GM23338 (cell line): Measurements from ENCODE around the gene MTHFR. TPM values are rescaled to one million over a fixed set of nuclear protein-coding genes. Genes with fewer than 3 reads are reported as not detected.

Source experiments
- ATAC-seq: fragments of 200-7000 bp; cut with Tn5 transposase; 3 replicates; pipeline ENCODE4 v1.9.1; 2020
- DNase-seq: peaks from one replicate; pipeline ENCODE4 v3.0.0-alpha.2; 2015; ENCODE audit warnings: low spot score
- H2AFZ ChIP-seq: fragments of 200-600 bp; sonication (generic); 2 replicates; pipeline ENCODE4 v1.8.0; 2016; ENCODE audit warnings: antibody characterized with exemption, mild to moderate bottlenecking, moderate library complexity
- H3F3A ChIP-seq: fragments of 200-600 bp; sonication (generic); replicated peaks from 2 replicates; pipeline ENCODE4 v1.8.0; 2017; ENCODE audit warnings: antibody characterized with exemption, mixed run types, low read depth
- H3K27ac ChIP-seq: fragments of 200-600 bp; sonication (generic); 2 replicates; pipeline ENCODE4 v1.6.1; 2016; ENCODE audit warnings: low read depth
- H3K27me3 ChIP-seq: fragments of 200-600 bp; sonication (generic); 2 replicates; pipeline ENCODE4 v1.8.0; 2016; ENCODE audit warnings: mild to moderate bottlenecking, mixed run types, moderate library complexity; ENCODE audit not compliant: insufficient read depth
- H3K36me3 ChIP-seq: fragments of 200-600 bp; sonication (generic); 2 replicates; pipeline ENCODE4 v1.8.0; 2016; ENCODE audit warnings: mild to moderate bottlenecking; ENCODE audit not compliant: insufficient read depth
- H3K4me1 ChIP-seq: fragments of 200-600 bp; sonication (generic); 2 replicates; pipeline ENCODE4 v1.8.0; 2016; ENCODE audit warnings: mild to moderate bottlenecking, moderate library complexity; ENCODE audit not compliant: insufficient read depth
- H3K4me2 ChIP-seq: fragments of 200-600 bp; sonication (generic); 2 replicates; pipeline ENCODE4 v1.7.1; 2017; ENCODE audit warnings: mixed run types
- H3K4me3 ChIP-seq: fragments of 200-600 bp; sonication (generic); 2 replicates; pipeline ENCODE4 v1.6.1; 2016; ENCODE audit warnings: mixed run types
- H3K79me2 ChIP-seq: fragments of 200-600 bp; sonication (generic); replicated peaks from 2 replicates; pipeline ENCODE4 v1.8.0; 2017; ENCODE audit warnings: mild to moderate bottlenecking; ENCODE audit not compliant: insufficient read depth
- H3K9me2 ChIP-seq: fragments of 200-600 bp; sonication (generic); 2 replicates; pipeline ENCODE4 v1.8.0; 2017; ENCODE audit not compliant: insufficient read depth
- H4K20me1 ChIP-seq: fragments of 200-600 bp; sonication (generic); replicated peaks from 2 replicates; pipeline ENCODE4 v1.8.0; 2017; ENCODE audit warnings: mild to moderate bottlenecking; ENCODE audit not compliant: insufficient read depth
- H3K27ac Mint-ChIP-seq: 2 replicates; pipeline ENCODE4 v1.8.0; 2020; ENCODE audit warnings: inconsistent platforms, mild to moderate bottlenecking, moderate library complexity, mixed read lengths
- H3K27me3 Mint-ChIP-seq: 3 replicates; pipeline ENCODE4 v1.8.0; 2022; ENCODE audit warnings: low read depth, mild to moderate bottlenecking, moderate library complexity, mixed read lengths, inconsistent platforms; ENCODE audit not compliant: insufficient read depth, poor library complexity
- H3K36me3 Mint-ChIP-seq: 3 replicates; pipeline ENCODE4 v1.8.0; 2021; ENCODE audit warnings: low read depth, mild to moderate bottlenecking, inconsistent platforms, moderate library complexity, mixed read lengths
- H3K4me1 Mint-ChIP-seq: 3 replicates; pipeline ENCODE4 v1.8.0; 2020; ENCODE audit warnings: mild to moderate bottlenecking, inconsistent platforms, mixed read lengths
- H3K4me3 Mint-ChIP-seq: 3 replicates; pipeline ENCODE4 v1.8.0; 2021; ENCODE audit warnings: moderate library complexity, mild to moderate bottlenecking, inconsistent platforms, mixed read lengths
- H3K9me3 Mint-ChIP-seq: 3 replicates; pipeline ENCODE4 v1.8.0; 2020; ENCODE audit warnings: moderate library complexity, mild to moderate bottlenecking, inconsistent platforms, mixed read lengths
- CREB1 ChIP-seq: fragments of 250-450 bp; sonication (Bioruptor Pico); IDR thresholded peaks from 2 replicates; pipeline ENCODE4 v1.5.0; 2020; ENCODE audit warnings: low read depth, mild to moderate bottlenecking, moderate library complexity
- EZH2 ChIP-seq: fragments of 200-600 bp; sonication (generic); IDR thresholded peaks from one replicate; pipeline ENCODE4 v1.8.0; 2017; ENCODE audit warnings: antibody characterized with exemption, mild to moderate bottlenecking, low read depth; ENCODE audit not compliant: unreplicated experiment
- EZH2phosphoT487 ChIP-seq: fragments of 200-600 bp; sonication (generic); IDR thresholded peaks from one replicate; pipeline ENCODE4 v1.8.1; 2018; ENCODE audit warnings: antibody characterized with exemption; ENCODE audit not compliant: unreplicated experiment
- JUNB ChIP-seq: IDR thresholded peaks from one replicate; pipeline ENCODE4 v1.6.1; 2016; ENCODE audit warnings: antibody characterized with exemption; ENCODE audit not compliant: unreplicated experiment
- NANOG ChIP-seq: IDR thresholded peaks from 2 replicates; pipeline ENCODE4 v1.6.1; 2016; ENCODE audit warnings: antibody characterized with exemption, borderline replicate concordance
- POLR2AphosphoS5 ChIP-seq: IDR thresholded peaks from 2 replicates; pipeline ENCODE4 v1.6.1; 2016; ENCODE audit warnings: antibody characterized with exemption, low read depth
- STAT1 ChIP-seq: IDR thresholded peaks from one replicate; pipeline ENCODE4 v1.6.1; 2016; ENCODE audit warnings: antibody characterized with exemption; ENCODE audit not compliant: unreplicated experiment
- ZNF114 ChIP-seq: fragments of 250-450 bp; sonication (Bioruptor Pico); IDR thresholded peaks from 2 replicates; pipeline ENCODE4 v1.5.0; 2020; ENCODE audit warnings: mild to moderate bottlenecking, moderate library complexity
- ZNF331 ChIP-seq: fragments of 250-450 bp; sonication (Bioruptor Pico); IDR thresholded peaks from 2 replicates; pipeline ENCODE4 v1.5.0; 2020; ENCODE audit warnings: low read depth, mild to moderate bottlenecking, moderate library complexity
- polyA plus RNA-seq: library from polyadenylated mRNA; unstranded; fragments of >200 nt; fragmentation: Nextera tagmentation; extraction: Ambion mirVana; gene quantifications from 2 replicates; pipeline ENCODE4 v1.2.1, GENCODE V29; 2016
- total RNA-seq: library from RNA; depleted of rRNA; stranded (reverse); fragments of >200 nt; shearing (Covaris generic); gene quantifications from 2 replicates; pipeline ENCODE4 v1.2.3, GENCODE V29; 2014
- TF ChIP-seq, protein P1 (sequence below): IDR thresholded peaks from 2 replicates; pipeline ENCODE4 v1.6.1; 2016; ENCODE audit warnings: antibody characterized with exemption

The MTHFR gene
- total and polyA plus RNA-seq, 2 experiments from 2014 or later: 6.9 to 21.6 TPM

DNA sequence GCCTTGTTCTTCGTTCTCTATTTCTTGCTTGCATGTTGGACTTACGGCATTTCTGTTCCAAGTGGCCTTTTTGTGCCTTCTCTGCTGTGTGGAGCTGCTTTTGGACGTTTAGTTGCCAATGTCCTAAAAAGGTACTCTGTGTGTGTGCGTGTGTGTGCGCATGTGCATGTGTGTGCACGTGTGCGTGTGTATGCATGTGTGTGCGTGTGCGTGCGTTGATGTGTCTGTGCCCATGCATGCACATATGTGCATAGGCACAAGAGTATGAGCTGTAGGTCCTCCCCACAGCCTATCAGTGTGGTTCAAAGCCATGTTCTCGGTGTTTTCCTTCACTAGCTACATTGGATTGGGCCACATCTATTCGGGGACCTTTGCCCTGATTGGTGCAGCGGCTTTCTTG is 28.1 kb upstream of the MTHFR start (continued):
- no peak for TF ChIP-seq EZH2phosphoT487
- no peak for TF ChIP-seq CREB1 (CRISPR knock-in tag)
- TF ChIP-seq POLR2AphosphoS5: no peak
- no peak for TF ChIP-seq NANOG
- no peak for TF ChIP-seq ZNF331
- no peak for TF ChIP-seq JUNB

DNA sequence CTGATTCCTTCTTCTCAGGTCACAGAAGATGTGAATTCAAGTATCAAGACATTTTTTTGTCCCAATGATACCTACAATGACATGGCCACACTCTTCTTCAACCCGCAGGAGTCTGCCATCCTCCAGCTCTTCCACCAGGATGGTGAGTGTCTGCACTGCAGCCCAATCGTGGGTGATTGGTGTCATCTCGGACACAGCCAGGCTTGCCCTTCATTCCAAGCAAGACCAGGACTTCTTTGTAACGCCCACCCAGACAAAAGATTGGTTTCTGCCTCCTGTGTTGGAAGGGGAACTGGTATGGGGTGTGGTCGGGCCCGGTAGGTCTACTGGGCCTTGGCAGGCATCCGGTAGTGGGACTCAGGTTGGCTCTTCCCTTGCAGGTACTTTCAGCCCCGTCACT is 27.7 kb upstream of the MTHFR start:
- H3K27ac ChIP-seq: no peak overlapping the region
- H3K36me3 ChIP-seq: peaks cover 60% of the 10 kb centered on the region
- H3K36me3 Mint-ChIP-seq: peaks cover 73% of the 10 kb centered on the region
- no peak overlapping the region for H2AFZ ChIP-seq
- DNase-seq (no peak), ATAC-seq (no peak)
- H3K9me2 ChIP-seq: no peaks in the 10 kb centered on the region
- H4K20me1 ChIP-seq: peaks cover 15% of the 10 kb centered on the region; the same call in 1 of the 2 replicates
- no peak overlapping the region for H3K4me3 ChIP-seq
- H3K9me3 Mint-ChIP-seq: no peaks in the 10 kb centered on the region
- H3K4me2 ChIP-seq: no peak overlapping the region
- H3K79me2 ChIP-seq: no peaks in the 10 kb centered on the region
- no peak overlapping the region for H3K4me3 Mint-ChIP-seq
- TF ChIP-seq NANOG (no peak), CREB1 (CRISPR knock-in tag) (no peak), POLR2AphosphoS5 (no peak), JUNB (no peak), EZH2phosphoT487 (no peak)
- H3K4me1 ChIP-seq: no peaks in the 10 kb centered on the region
- no peak overlapping the region for H3K27ac Mint-ChIP-seq
- H3K4me1 Mint-ChIP-seq: no peaks in the 10 kb centered on the region
- no peaks in the 10 kb centered on the region for H3K27me3 ChIP-seq
- peaks cover 42% of the 10 kb centered on the region for H3F3A ChIP-seq
- peaks cover 6% of the 10 kb centered on the region for H3K27me3 Mint-ChIP-seq

DNA sequence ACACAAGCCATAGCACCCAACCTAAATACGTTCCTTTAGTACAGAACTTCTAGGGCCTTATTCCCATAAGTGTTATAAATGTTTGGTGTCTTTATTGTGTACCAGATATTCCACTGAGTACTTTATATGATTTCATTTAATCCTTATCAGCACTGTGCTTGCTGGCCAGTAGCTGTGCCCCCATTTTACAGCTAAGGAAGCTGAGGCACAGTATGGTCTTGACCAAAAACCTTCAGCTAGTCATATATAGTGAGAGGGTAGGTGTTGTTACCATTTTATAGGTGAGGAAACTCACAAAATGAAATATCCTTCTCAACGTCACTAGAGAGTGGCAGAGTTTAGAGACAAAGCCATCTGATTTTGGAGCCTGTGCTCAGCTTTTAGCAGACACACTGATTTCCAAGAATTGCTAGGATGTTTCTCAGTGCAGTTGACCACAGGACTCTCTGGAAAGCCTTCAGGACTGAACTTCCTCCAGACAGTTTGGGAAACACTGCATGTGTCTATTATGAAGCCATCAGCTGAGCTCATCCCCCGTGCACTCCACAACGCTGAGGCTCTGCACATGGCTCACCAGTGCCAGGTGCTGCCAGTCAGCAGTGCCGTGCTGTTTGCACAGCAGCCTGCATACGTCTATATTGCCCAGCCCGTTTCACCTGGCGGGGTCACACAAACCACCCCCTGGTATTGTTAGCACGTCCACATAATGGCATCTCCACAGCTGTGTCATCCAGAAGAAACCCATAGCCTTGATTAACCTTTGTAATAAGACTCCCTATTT is 26.4 kb upstream of the MTHFR start:
- H3K27ac ChIP-seq: no peak overlapping the region
- H3K27ac Mint-ChIP-seq: no peak overlapping the region
- no peaks in the 10 kb centered on the region for H3K27me3 ChIP-seq
- no peak overlapping the region for H3K4me2 ChIP-seq
- no peaks in the 10 kb centered on the region for H3K79me2 ChIP-seq
- H3K9me3 Mint-ChIP-seq: no peaks in the 10 kb centered on the region
- peaks cover 75% of the 10 kb centered on the region for H3K36me3 Mint-ChIP-seq
- H3K4me3 Mint-ChIP-seq: no peak overlapping the region
- no peak overlapping the region for H3K4me3 ChIP-seq
- H3K4me1 ChIP-seq: no peaks in the 10 kb centered on the region
- no peaks in the 10 kb centered on the region for H3K9me2 ChIP-seq
- no peak overlapping the region for H2AFZ ChIP-seq
- peaks cover 15% of the 10 kb centered on the region; the same call in 1 of the 2 replicates for H4K20me1 ChIP-seq
- no peak for ATAC-seq
- TF ChIP-seq ZNF331 (no peak), EZH2phosphoT487 (no peak), JUNB (no peak), EZH2 (no peak), ZNF114 (CRISPR knock-in tag) (no peak), STAT1 (no peak), CREB1 (CRISPR knock-in tag) (no peak), NANOG (no peak), POLR2AphosphoS5 (no peak)
- TF ChIP-seq, protein P1, sequence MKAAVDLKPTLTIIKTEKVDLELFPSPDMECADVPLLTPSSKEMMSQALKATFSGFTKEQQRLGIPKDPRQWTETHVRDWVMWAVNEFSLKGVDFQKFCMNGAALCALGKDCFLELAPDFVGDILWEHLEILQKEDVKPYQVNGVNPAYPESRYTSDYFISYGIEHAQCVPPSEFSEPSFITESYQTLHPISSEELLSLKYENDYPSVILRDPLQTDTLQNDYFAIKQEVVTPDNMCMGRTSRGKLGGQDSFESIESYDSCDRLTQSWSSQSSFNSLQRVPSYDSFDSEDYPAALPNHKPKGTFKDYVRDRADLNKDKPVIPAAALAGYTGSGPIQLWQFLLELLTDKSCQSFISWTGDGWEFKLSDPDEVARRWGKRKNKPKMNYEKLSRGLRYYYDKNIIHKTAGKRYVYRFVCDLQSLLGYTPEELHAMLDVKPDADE: no peak
- DNase-seq: no peak
- H3K36me3 ChIP-seq: peaks cover 67% of the 10 kb centered on the region
- H3F3A ChIP-seq: peaks cover 29% of the 10 kb centered on the region
- no peaks in the 10 kb centered on the region for H3K27me3 Mint-ChIP-seq
- no peaks in the 10 kb centered on the region for H3K4me1 Mint-ChIP-seq
